Posterior vena cava (tissue), 2 donors: ENCODE results near the gene ACADS. TPM values are rescaled to one million over a fixed set of nuclear protein-coding genes. Genes with fewer than 3 reads are reported as not detected.

Experiments used
- DNase-seq: peaks from one replicate; pipeline ENCODE4 v3.0.0-alpha.2; 2020; ENCODE audit warnings: low spot score
- intact Hi-C, 2 donors: fragments of 100-400 bp; cut with DNase I; formaldehyde crosslinking; loops; one replicate each; pipeline versions ENCODE4 v1.14.1 to v1.14.2; 2022 to 2023
- total RNA-seq, 2 donors: library from RNA; stranded (reverse); fragmentation: NEBNext Ultra II Directional; extraction: Animal tissue kit (Norgen Biotek cat#: 25700); gene quantifications; one replicate each; pipeline ENCODE4 v1.2.1, GENCODE V29; 2021
- donor health status: DM: yes; HTN: yes; CAD: no.
- donor health status: DM: yes; HTN: yes; CAD: no.

ACADS gene
- total RNA-seq, 2 donors from 2014 or later = 12.3 to 15.7 TPM

DNA sequence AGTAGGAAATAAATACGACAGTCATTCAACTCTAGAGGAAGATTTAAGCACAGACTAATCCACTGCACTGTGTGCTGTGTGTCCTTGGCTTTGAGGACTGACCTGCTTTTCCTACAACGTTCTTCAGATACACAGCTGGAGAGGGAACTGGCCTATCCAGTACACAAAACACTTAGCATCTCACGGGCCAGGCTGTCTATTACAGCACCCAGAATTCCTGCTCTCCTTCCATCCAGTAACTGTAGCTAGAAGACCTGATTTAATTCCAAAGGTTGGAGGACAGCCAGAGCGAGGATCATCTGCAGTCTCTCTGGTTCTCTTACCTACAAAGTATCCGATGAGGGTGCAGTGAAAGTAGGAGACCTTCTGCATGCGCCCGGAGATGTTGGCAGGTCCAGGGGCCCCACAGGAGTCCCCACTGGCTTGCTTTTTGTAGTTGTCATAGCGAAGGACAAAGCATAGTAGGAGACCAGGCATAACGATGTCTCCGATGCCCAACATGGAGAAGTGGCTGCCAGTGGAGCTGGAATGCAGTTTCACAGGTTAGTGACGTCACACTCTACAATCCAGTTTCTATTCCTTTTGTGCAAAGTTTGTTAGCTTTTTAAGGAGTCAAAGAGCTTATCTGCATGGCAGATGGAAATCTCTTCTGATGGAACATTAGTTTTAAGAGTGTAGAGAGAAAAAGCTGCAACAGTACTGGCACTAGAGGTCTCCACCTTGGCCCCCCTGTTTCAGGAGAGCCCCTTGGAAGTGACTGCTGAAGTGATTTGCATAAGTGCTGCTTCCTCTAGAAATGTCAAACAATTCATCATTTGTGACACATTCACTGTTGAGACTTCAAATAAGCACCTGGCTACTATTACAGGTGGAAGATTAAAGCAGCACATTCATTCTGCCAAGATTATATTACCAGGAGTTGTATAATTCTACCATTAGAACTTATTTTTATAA is 41.7 kb downstream of the ACADS start:
- intact Hi-C loops = loop anchor here in 1 of 2 donors (2.0 kb wide), 2 partner anchors 21 to 45 kb away; no protein-coding TSS in a partner anchor
- no peak for DNase-seq

GRCh38 chr12:120771097-120771496 is 45.5 kb downstream of the ACADS start:
- intact Hi-C loops = no loop called here
- no peak for DNase-seq

DNA sequence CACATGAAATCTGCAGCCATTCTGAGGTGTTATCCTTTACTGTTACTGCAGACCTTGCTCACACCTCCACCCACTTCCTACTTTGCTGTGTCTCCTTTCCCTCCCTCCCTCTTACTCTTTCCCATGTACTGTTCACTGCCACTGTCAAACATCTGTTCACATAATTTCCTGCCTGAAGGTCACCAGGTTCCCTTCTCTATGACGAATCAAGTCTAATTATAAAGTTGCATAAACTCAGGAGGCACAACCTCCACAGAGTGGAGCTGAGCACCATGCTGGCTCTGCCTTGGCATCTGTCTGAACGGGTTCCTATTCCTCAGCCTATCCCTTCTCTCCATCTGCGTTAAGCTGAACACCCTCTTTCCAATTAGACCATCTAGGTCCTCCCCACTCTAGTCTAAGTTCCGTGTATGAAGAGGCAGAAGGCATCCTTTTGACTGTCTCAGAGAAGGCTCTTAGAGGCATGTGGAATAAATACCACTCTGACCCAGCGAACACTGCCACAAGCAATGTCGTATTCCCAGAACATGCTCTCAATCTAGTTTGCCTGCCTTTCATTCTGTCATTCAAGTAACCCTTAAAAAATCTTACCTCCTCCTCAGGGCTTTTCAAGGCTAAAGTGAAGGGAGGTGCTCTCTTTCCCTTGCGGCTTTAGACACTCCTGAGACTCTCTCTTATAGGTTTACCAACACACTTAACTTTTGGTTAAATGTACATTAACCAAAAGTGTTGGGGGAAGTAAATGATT is 48.7 kb downstream of the ACADS start:
- no peak for DNase-seq
- intact Hi-C loops = no loop called here

- intact Hi-C loops = no loop called here
- DNase-seq = no peak
These were observed 50.4 kb downstream of the ACADS start for GRCh38 chr12:120775862-120776552.

GRCh38 chr12:120783197-120783596 is 57.6 kb downstream of the ACADS start:
- DNase-seq = no peak

GRCh38 chr12:120784804-120785203 is 59.2 kb downstream of the ACADS start:
- DNase-seq = no peak
- intact Hi-C loops = no loop called here

More at GRCh38 chr12:120783197-120783596, 57.6 kb downstream of the ACADS start:
- intact Hi-C loops = no loop called here

- intact Hi-C loops = loop anchor here in 1 of 2 donors (2.0 kb wide), 1 partner anchor 19 kb away; no protein-coding TSS in a partner anchor
- DNase-seq = no peak
These were observed 62.3 kb downstream of the ACADS start for GRCh38 chr12:120787889-120788288.

Other genes with a start within 250 kb of the ACADS start
- gene DYNLL1, start 229.7 kb upstream of the ACADS start, total RNA-seq = 100 to 1,000 TPM; 221 to 343 TPM
- gene COQ5, start 196.7 kb upstream of the ACADS start, total RNA-seq = 10 to 100 TPM; 15.7 to 21.5 TPM
- gene RNF10, start 191.5 kb upstream of the ACADS start, total RNA-seq = 100 to 1,000 TPM; 219 to 226 TPM
- 10 to 100 TPM; 19.6 to 28.9 TPM for gene POP5, start 144.4 kb upstream of the ACADS start, total RNA-seq
- gene CABP1, start 85.2 kb upstream of the ACADS start, total RNA-seq = 1 to 10 TPM; 3.3 to 5.5 TPM
- 100 to 1,000 TPM in 1 of 2 donors, 10 to 100 TPM in 1; 92.5 to 132 TPM for gene MLEC, start 38.7 kb upstream of the ACADS start, total RNA-seq
- 10 to 100 TPM; 20.6 to 21.3 TPM for gene UNC119B, start 15.4 kb upstream of the ACADS start, total RNA-seq
- 10 to 100 TPM; 31.6 TPM for gene SPPL3, start 178.5 kb downstream of the ACADS start, total RNA-seq